ENCODE results near the gene GALNT15.

GRCh38 chr3:16248556-16248955 is 74.1 kb downstream of the GALNT15 start:
- TF ChIP-seq POLR2A (IDR thresholded peaks at IDR 0.05) (no peak), CTCF (IDR thresholded peaks at IDR 0.05) (no peak)

Data from stomach (tissue), 4 donors.